SHP77 treated with DMSO at 0.1 percent for 48 hours (cell line): Measurements from ENCODE around the gene ALS2CL.

ENCODE experiments used
- DNase-seq: peaks from one replicate; lab custom pipeline; 2025; lab: John Stamatoyannopoulos, UW

The ALS2CL gene

GRCh38 chr3:46664188-46664970, 29.1 kb downstream of the ALS2CL start:
- DNase-seq, result no peak

- no peak for DNase-seq
Measured at GRCh38 chr3:46663591-46664135, 29.8 kb downstream of the ALS2CL start.

GRCh38 chr3:46662771-46663551, 30.5 kb downstream of the ALS2CL start:
- no peak for DNase-seq

- DNase-seq, result no peak
Measured at GRCh38 chr3:46661776-46662766, 31.4 kb downstream of the ALS2CL start.

- DNase-seq, result no peak
Measured at GRCh38 chr3:46660543-46661523, 32.6 kb downstream of the ALS2CL start.

- DNase-seq, result no peak
Measured at GRCh38 chr3:46660003-46660402, 33.5 kb downstream of the ALS2CL start.

- DNase-seq, result no peak
Measured at GRCh38 chr3:46659285-46659684, 34.2 kb downstream of the ALS2CL start.

GRCh38 chr3:46656778-46657556, 36.5 kb downstream of the ALS2CL start:
- no peak for DNase-seq

- DNase-seq, result no peak
Measured at GRCh38 chr3:46655271-46655670, 38.2 kb downstream of the ALS2CL start.

GRCh38 chr3:46651084-46651483, 42.4 kb downstream of the ALS2CL start:
- no peak for DNase-seq

GRCh38 chr3:46649436-46649835, 44.0 kb downstream of the ALS2CL start:
- no peak for DNase-seq

GRCh38 chr3:46648096-46648495, 45.4 kb downstream of the ALS2CL start:
- no peak for DNase-seq

GRCh38 chr3:46646700-46647099, 46.8 kb downstream of the ALS2CL start:
- DNase-seq, result no peak

GRCh38 chr3:46643701-46644100, 49.8 kb downstream of the ALS2CL start:
- no peak for DNase-seq

- no peak for DNase-seq
Measured at GRCh38 chr3:46642971-46643370, 50.5 kb downstream of the ALS2CL start.

GRCh38 chr3:46640927-46641326, 52.6 kb downstream of the ALS2CL start:
- DNase-seq, result no peak

GRCh38 chr3:46639221-46639620, 54.3 kb downstream of the ALS2CL start:
- DNase-seq, result no peak

- no peak for DNase-seq
Measured at GRCh38 chr3:46634856-46635255, 58.6 kb downstream of the ALS2CL start.

- DNase-seq, result no peak
Measured at GRCh38 chr3:46632792-46633191, 60.7 kb downstream of the ALS2CL start.
